HEK293 (cell line): ENCODE data around the gene RNASEH2A.

Experiments used
- CTCF ChIP-seq: fragments of 450-650 bp; formaldehyde crosslinking; IDR thresholded peaks from 2 replicates; pipeline ENCODE4 v1.5.1; 2016; ENCODE audit warnings: missing biosample characterization, missing genetic modification characterization
- EGR2 ChIP-seq: fragments of 450-650 bp; formaldehyde crosslinking; IDR thresholded peaks from 2 replicates; pipeline ENCODE4 v1.5.1; 2016; ENCODE audit warnings: low read depth, missing biosample characterization, missing genetic modification characterization
- GLIS2 ChIP-seq: fragments of 450-650 bp; formaldehyde crosslinking; IDR thresholded peaks from 2 replicates; pipeline ENCODE4 v1.5.1; 2016; ENCODE audit warnings: missing biosample characterization, missing genetic modification characterization
- HOXC10 ChIP-seq: sonication (generic); formaldehyde crosslinking; IDR thresholded peaks from 2 replicates; pipeline ENCODE4 v1.8.1; 2023; ENCODE audit warnings: mild to moderate bottlenecking, missing genetic modification reagents
- KLF7 ChIP-seq: fragments of 450-650 bp; formaldehyde crosslinking; IDR thresholded peaks from 2 replicates; pipeline ENCODE4 v1.5.1; 2016; ENCODE audit warnings: missing biosample characterization, missing genetic modification characterization, borderline replicate concordance
- RBAK ChIP-seq: fragments of 450-650 bp; formaldehyde crosslinking; IDR thresholded peaks from 2 replicates; pipeline ENCODE4 v1.5.1; 2016; ENCODE audit warnings: missing biosample characterization, missing genetic modification characterization
- SCRT1 ChIP-seq: fragments of 450-650 bp; formaldehyde crosslinking; IDR thresholded peaks from 2 replicates; pipeline ENCODE4 v1.5.1; 2016; ENCODE audit warnings: missing biosample characterization, missing genetic modification characterization, borderline replicate concordance
- SP3 ChIP-seq: fragments of 450-650 bp; formaldehyde crosslinking; IDR thresholded peaks from 2 replicates; pipeline ENCODE4 v1.5.1; 2016; ENCODE audit warnings: missing biosample characterization, missing genetic modification characterization
- WT1 ChIP-seq: fragments of 450-650 bp; formaldehyde crosslinking; IDR thresholded peaks from 2 replicates; pipeline ENCODE4 v1.5.1; 2016; ENCODE audit warnings: missing biosample characterization, missing genetic modification characterization
- ZBTB48 ChIP-seq: fragments of 450-650 bp; formaldehyde crosslinking; IDR thresholded peaks from 2 replicates; pipeline ENCODE4 v1.5.1; 2016; ENCODE audit warnings: missing biosample characterization, missing genetic modification characterization
- ZNF121 ChIP-seq: fragments of 450-650 bp; formaldehyde crosslinking; IDR thresholded peaks from 2 replicates; pipeline ENCODE4 v1.5.1; 2016; ENCODE audit warnings: missing biosample characterization, missing genetic modification characterization
- ZNF155 ChIP-seq: fragments of 450-650 bp; formaldehyde crosslinking; IDR thresholded peaks from 2 replicates; pipeline ENCODE4 v1.5.1; 2016; ENCODE audit warnings: missing biosample characterization, missing genetic modification characterization
- ZNF16 ChIP-seq: fragments of 450-650 bp; formaldehyde crosslinking; IDR thresholded peaks from 2 replicates; pipeline ENCODE4 v1.5.1; 2016; ENCODE audit warnings: low read depth, missing biosample characterization, missing genetic modification characterization
- ZNF184 ChIP-seq: fragments of 450-650 bp; IDR thresholded peaks from 2 replicates; pipeline ENCODE4 v1.5.1; 2018; ENCODE audit warnings: missing biosample characterization, mild to moderate bottlenecking, missing genetic modification characterization
- ZNF221 ChIP-seq: fragments of 450-650 bp; formaldehyde crosslinking; IDR thresholded peaks from 2 replicates; pipeline ENCODE4 v1.5.1; 2017; ENCODE audit warnings: missing biosample characterization, missing genetic modification characterization, borderline replicate concordance
- ZNF280C ChIP-seq: fragments of 450-650 bp; formaldehyde crosslinking; IDR thresholded peaks from 2 replicates; pipeline ENCODE4 v1.5.1; 2016; ENCODE audit warnings: missing biosample characterization, missing genetic modification characterization
- ZNF324 ChIP-seq: fragments of 450-650 bp; formaldehyde crosslinking; IDR thresholded peaks from 2 replicates; pipeline ENCODE4 v1.5.1; 2016; ENCODE audit warnings: missing biosample characterization, missing genetic modification characterization
- ZNF416 ChIP-seq: fragments of 450-650 bp; formaldehyde crosslinking; IDR thresholded peaks from 2 replicates; pipeline ENCODE4 v1.5.1; 2016; ENCODE audit warnings: missing biosample characterization, missing genetic modification characterization
- ZNF433 ChIP-seq: fragments of 450-650 bp; formaldehyde crosslinking; IDR thresholded peaks from 2 replicates; pipeline ENCODE4 v1.5.1; 2016; ENCODE audit warnings: missing biosample characterization, missing genetic modification characterization, low read depth
- ZNF48 ChIP-seq: fragments of 450-650 bp; formaldehyde crosslinking; IDR thresholded peaks from 2 replicates; pipeline ENCODE4 v1.5.1; 2016; ENCODE audit warnings: missing biosample characterization, missing genetic modification characterization
- ZNF501 ChIP-seq: fragments of 450-650 bp; formaldehyde crosslinking; IDR thresholded peaks from 2 replicates; pipeline ENCODE4 v1.5.1; 2016; ENCODE audit warnings: missing biosample characterization, missing genetic modification characterization
- ZNF530 ChIP-seq: fragments of 450-650 bp; formaldehyde crosslinking; IDR thresholded peaks from 2 replicates; pipeline ENCODE4 v1.5.1; 2016; ENCODE audit warnings: low read depth, missing biosample characterization, missing genetic modification characterization
- ZNF544 ChIP-seq: fragments of 450-650 bp; formaldehyde crosslinking; IDR thresholded peaks from 2 replicates; pipeline ENCODE4 v1.5.0; 2017; ENCODE audit warnings: missing biosample characterization, missing genetic modification characterization
- ZNF548 ChIP-seq: fragments of 450-650 bp; formaldehyde crosslinking; IDR thresholded peaks from 2 replicates; pipeline ENCODE4 v1.5.1; 2016; ENCODE audit warnings: missing biosample characterization, missing genetic modification characterization
- ZNF596 ChIP-seq: fragments of 450-650 bp; IDR thresholded peaks from 2 replicates; pipeline ENCODE4 v1.5.0; 2018; ENCODE audit warnings: missing biosample characterization, mild to moderate bottlenecking, missing genetic modification characterization, moderate library complexity
- ZNF623 ChIP-seq: fragments of 450-650 bp; formaldehyde crosslinking; IDR thresholded peaks from 2 replicates; pipeline ENCODE4 v1.5.1; 2016; ENCODE audit warnings: missing biosample characterization, missing genetic modification characterization
- ZNF791 ChIP-seq: fragments of 450-650 bp; formaldehyde crosslinking; IDR thresholded peaks from 2 replicates; pipeline ENCODE4 v1.5.1; 2016; ENCODE audit warnings: missing biosample characterization, missing genetic modification characterization
- ZSCAN16 ChIP-seq: fragments of 450-650 bp; formaldehyde crosslinking; IDR thresholded peaks from 2 replicates; pipeline ENCODE4 v1.5.1; 2016; ENCODE audit warnings: missing biosample characterization, missing genetic modification characterization
- ZXDB ChIP-seq: fragments of 450-650 bp; formaldehyde crosslinking; IDR thresholded peaks from 2 replicates; pipeline ENCODE4 v1.5.1; 2016; ENCODE audit warnings: missing biosample characterization, missing genetic modification characterization
- TF ChIP-seq, protein P1 (sequence below): fragments of 450-650 bp; formaldehyde crosslinking; IDR thresholded peaks from 2 replicates; pipeline ENCODE4 v1.5.1; 2016; ENCODE audit warnings: missing biosample characterization, missing genetic modification characterization
- TF ChIP-seq, protein P2 (sequence below): sonication (generic); formaldehyde crosslinking; IDR thresholded peaks from 2 replicates; pipeline ENCODE4 v1.8.1; 2022; ENCODE audit warnings: mild to moderate bottlenecking, moderate library complexity, missing genetic modification reagents
- TF ChIP-seq, protein P3 (sequence below): fragments of 450-650 bp; formaldehyde crosslinking; IDR thresholded peaks from 2 replicates; pipeline ENCODE4 v1.5.1; 2016; ENCODE audit warnings: missing biosample characterization, missing genetic modification characterization
- TF ChIP-seq, protein P4 (sequence below): fragments of 450-650 bp; formaldehyde crosslinking; IDR thresholded peaks from 2 replicates; pipeline ENCODE4 v1.5.1; 2017; ENCODE audit warnings: missing biosample characterization, missing genetic modification characterization

The RNASEH2A gene

DNA sequence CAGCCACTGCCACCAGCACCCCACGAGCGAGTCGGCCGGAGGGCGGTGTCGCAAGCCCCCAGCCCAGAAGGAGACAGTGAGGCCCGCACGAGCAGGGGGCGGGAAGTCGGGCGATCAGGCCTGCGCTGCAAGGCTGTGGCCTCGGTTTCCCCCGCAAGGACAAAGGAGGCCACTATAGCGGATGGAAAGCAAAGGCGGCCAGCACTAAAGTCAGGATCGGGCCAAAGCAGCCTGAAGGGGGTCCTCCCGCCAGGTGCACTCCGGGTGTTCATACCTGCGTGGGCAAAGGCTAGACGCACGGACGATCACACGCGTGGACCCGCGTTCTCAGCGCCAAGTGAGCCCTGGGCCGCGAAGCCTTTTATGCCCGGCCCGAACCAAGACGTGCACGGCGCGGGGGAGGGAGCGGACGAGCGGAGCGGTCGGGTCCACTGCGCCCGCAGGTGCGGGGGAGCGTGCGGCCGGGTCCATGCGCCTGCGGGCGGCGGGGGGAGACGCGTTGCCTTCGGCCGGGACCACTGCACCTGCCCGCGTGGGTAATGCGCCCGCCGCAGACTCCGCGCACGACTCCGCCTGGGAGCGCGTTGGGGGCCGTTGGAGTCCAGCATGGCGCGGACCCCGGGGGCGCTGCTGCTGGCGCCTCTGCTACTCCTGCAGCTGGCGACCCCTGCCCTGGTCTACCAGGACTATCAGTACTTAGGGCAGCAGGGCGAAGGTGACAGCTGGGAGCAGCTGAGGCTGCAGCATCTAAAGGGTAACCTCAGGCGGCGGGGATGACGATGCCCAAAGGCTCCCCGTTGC lies 4.7 kb upstream of the RNASEH2A start, which contains the start of the genes PRDX2 and THSD8 (continued):
- no peak for TF ChIP-seq SP3 (tag by site-specific recombination)
- TF ChIP-seq SCRT1 (tag by site-specific recombination), result no peak
- TF ChIP-seq ZNF791 (tag by site-specific recombination), result no peak
- no peak for TF ChIP-seq ZNF48 (tag by site-specific recombination)
- peak; percentile 93 for TF ChIP-seq ZNF501 (tag by site-specific recombination)
- TF ChIP-seq, protein P1, sequence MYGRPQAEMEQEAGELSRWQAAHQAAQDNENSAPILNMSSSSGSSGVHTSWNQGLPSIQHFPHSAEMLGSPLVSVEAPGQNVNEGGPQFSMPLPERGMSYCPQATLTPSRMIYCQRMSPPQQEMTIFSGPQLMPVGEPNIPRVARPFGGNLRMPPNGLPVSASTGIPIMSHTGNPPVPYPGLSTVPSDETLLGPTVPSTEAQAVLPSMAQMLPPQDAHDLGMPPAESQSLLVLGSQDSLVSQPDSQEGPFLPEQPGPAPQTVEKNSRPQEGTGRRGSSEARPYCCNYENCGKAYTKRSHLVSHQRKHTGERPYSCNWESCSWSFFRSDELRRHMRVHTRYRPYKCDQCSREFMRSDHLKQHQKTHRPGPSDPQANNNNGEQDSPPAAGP, result peak; percentile 71
- TF ChIP-seq ZNF548 (tag by site-specific recombination), result no peak
- no peak for TF ChIP-seq ZNF623 (tag by site-specific recombination)
- peak; percentile 42; the same call in 1 of the 2 replicates for TF ChIP-seq ZNF596 (tag by site-specific recombination)
- TF ChIP-seq ZNF324 (tag by site-specific recombination), result peak; percentile 50
- no peak for TF ChIP-seq ZNF416
- no peak for TF ChIP-seq ZNF16 (tag by site-specific recombination)
- TF ChIP-seq, protein P2, sequence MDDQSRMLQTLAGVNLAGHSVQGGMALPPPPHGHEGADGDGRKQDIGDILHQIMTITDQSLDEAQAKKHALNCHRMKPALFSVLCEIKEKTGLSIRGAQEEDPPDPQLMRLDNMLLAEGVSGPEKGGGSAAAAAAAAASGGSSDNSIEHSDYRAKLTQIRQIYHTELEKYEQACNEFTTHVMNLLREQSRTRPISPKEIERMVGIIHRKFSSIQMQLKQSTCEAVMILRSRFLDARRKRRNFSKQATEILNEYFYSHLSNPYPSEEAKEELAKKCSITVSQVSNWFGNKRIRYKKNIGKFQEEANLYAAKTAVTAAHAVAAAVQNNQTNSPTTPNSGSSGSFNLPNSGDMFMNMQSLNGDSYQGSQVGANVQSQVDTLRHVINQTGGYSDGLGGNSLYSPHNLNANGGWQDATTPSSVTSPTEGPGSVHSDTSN (CRISPR knock-in tag), result no peak; the same call in none of the 2 replicates
- TF ChIP-seq EGR2 (tag by site-specific recombination), result peak; percentile 53; the same call in 1 of the 2 replicates
- no peak for TF ChIP-seq ZNF121 (tag by site-specific recombination)
- TF ChIP-seq KLF7 (tag by site-specific recombination), result no peak
- TF ChIP-seq ZBTB48 (tag by site-specific recombination), result peak; percentile 87
- TF ChIP-seq, protein P3, sequence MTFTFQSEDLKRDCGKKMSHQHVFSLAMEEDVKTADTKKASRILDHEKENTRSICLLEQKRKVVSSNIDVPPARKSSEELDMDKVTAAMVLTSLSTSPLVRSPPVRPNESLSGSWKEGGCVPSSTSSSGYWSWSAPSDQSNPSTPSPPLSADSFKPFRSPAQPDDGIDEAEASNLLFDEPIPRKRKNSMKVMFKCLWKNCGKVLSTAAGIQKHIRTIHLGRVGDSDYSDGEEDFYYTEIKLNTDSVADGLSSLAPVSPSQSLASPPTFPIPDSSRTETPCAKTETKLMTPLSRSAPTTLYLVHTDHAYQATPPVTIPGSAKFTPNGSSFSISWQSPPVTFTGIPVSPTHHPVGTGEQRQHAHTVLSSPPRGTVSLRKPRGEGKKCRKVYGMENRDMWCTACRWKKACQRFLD (tag by site-specific recombination), result no peak
- peak; percentile 80 for TF ChIP-seq ZXDB (tag by site-specific recombination)
- TF ChIP-seq ZNF530 (tag by site-specific recombination), result no peak
- no peak for TF ChIP-seq ZNF433 (tag by site-specific recombination)
- TF ChIP-seq WT1 (tag by site-specific recombination), result no peak
- TF ChIP-seq ZNF155 (tag by site-specific recombination), result no peak
- TF ChIP-seq ZSCAN16, result no peak
- 0 out of 2 replicates have a peak, but pooled peaks have one; percentile 70 for TF ChIP-seq CTCF (tag by site-specific recombination)
- no peak for TF ChIP-seq ZNF544
- peak; percentile 62 for TF ChIP-seq GLIS2 (tag by site-specific recombination)
- TF ChIP-seq ZNF184 (tag by site-specific recombination), result 0 out of 2 replicates have a peak, but pooled peaks have one; percentile 48
- no peak for TF ChIP-seq RBAK (tag by site-specific recombination)
- TF ChIP-seq, protein P4, sequence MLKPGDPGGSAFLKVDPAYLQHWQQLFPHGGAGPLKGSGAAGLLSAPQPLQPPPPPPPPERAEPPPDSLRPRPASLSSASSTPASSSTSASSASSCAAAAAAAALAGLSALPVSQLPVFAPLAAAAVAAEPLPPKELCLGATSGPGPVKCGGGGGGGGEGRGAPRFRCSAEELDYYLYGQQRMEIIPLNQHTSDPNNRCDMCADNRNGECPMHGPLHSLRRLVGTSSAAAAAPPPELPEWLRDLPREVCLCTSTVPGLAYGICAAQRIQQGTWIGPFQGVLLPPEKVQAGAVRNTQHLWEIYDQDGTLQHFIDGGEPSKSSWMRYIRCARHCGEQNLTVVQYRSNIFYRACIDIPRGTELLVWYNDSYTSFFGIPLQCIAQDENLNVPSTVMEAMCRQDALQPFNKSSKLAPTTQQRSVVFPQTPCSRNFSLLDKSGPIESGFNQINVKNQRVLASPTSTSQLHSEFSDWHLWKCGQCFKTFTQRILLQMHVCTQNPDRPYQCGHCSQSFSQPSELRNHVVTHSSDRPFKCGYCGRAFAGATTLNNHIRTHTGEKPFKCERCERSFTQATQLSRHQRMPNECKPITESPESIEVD (tag by site-specific recombination), result no peak
- TF ChIP-seq ZNF221 (tag by site-specific recombination), result no peak
- no peak for TF ChIP-seq HOXC10
- TF ChIP-seq ZNF280C (tag by site-specific recombination), result no peak
